Mesendoderm (in vitro differentiated cells): ENCODE results near the gene RAB6A.
A peak's percentile ranks its signal among the peaks of the same experiment; 100 is the strongest.

Source experiments
- DNase-seq: peaks from one replicate; pipeline ENCODE4 v3.0.0; 2013
- H2AK5ac ChIP-seq: 2 replicates; pipeline ENCODE4 v1.6.1; 2013; ENCODE audit warnings: low read length, inconsistent platforms
- H2BK120ac ChIP-seq: 2 replicates; pipeline ENCODE4 v1.6.1; 2013; ENCODE audit warnings: low read depth, mild to moderate bottlenecking, low read length, moderate library complexity, mixed read lengths
- H2BK15ac ChIP-seq: replicated peaks from 2 replicates; pipeline ENCODE4 v1.6.1; 2013; ENCODE audit warnings: low read depth, mild to moderate bottlenecking, moderate library complexity
- H2BK5ac ChIP-seq: 2 replicates; pipeline ENCODE4 v1.6.1; 2013; ENCODE audit warnings: low read length, inconsistent platforms
- H3K18ac ChIP-seq: 2 replicates; pipeline ENCODE4 v1.6.1; 2013; ENCODE audit warnings: mild to moderate bottlenecking, low read length, mixed read lengths
- H3K23ac ChIP-seq: one replicate; pipeline ENCODE4 v1.6.1; 2013; ENCODE audit warnings: low read length
- H3K27ac ChIP-seq: 2 replicates; pipeline ENCODE4 v1.5.1; 2013; ENCODE audit warnings: low read depth, mild to moderate bottlenecking, inconsistent platforms, low read length, moderate library complexity
- H3K27me3 ChIP-seq: 2 replicates; pipeline ENCODE4 v1.6.1; 2013; ENCODE audit warnings: low read length, control low read depth, mild to moderate bottlenecking, inconsistent platforms; ENCODE audit not compliant: insufficient read depth, poor library complexity
- H3K36me3 ChIP-seq: 2 replicates; pipeline ENCODE4 v1.6.1; 2013; ENCODE audit warnings: low read length, inconsistent platforms; ENCODE audit not compliant: control insufficient read depth, insufficient read depth
- H3K4ac ChIP-seq: one replicate; pipeline ENCODE4 v1.6.1; 2013; ENCODE audit warnings: low read depth, mild to moderate bottlenecking, low read length, moderate library complexity
- H3K4me1 ChIP-seq: 2 replicates; pipeline ENCODE4 v1.6.1; 2013; ENCODE audit warnings: low read depth, low read length, inconsistent platforms; ENCODE audit not compliant: control insufficient read depth
- H3K4me2 ChIP-seq: 2 replicates; pipeline ENCODE4 v1.6.1; 2013; ENCODE audit warnings: low read length
- H3K4me3 ChIP-seq: 2 replicates; pipeline ENCODE4 v1.5.1; 2013; ENCODE audit warnings: mild to moderate bottlenecking, low read length
- H3K56ac ChIP-seq: one replicate; pipeline ENCODE4 v1.6.1; 2013; ENCODE audit warnings: low read length
- H3K79me1 ChIP-seq: 2 replicates; pipeline ENCODE4 v1.6.1; 2013; ENCODE audit warnings: low read length, inconsistent platforms
- H3K79me2 ChIP-seq: 2 replicates; pipeline ENCODE4 v1.6.1; 2013; ENCODE audit warnings: mild to moderate bottlenecking, low read length; ENCODE audit not compliant: control insufficient read depth, insufficient read depth
- H3K9ac ChIP-seq: 2 replicates; pipeline ENCODE4 v1.6.1; 2013; ENCODE audit warnings: low read length, inconsistent platforms
- H4K5ac ChIP-seq: one replicate; pipeline ENCODE4 v1.6.1; 2013; ENCODE audit warnings: low read length
- H4K8ac ChIP-seq: one replicate; pipeline ENCODE4 v1.6.1; 2013; ENCODE audit warnings: low read depth, mild to moderate bottlenecking, control low read depth, low read length, moderate library complexity
- WGBS: extraction: QIAGEN DNeasy Blood & Tissue Kit; methylation state at CpG from one replicate; pipeline ENCODE4 v1.1.7; 2013; ENCODE audit warnings: low lambda C conversion rate, missing lambda C conversion rate; ENCODE audit not compliant: insufficient coverage; ENCODE audit errors: extremely low coverage; 5-methylcytosine and 5-hydroxymethylcytosine counted together

RAB6A gene

GRCh38 chr11:73633999-73634398 lies 126.9 kb downstream of the RAB6A start:
- H3K4me1 ChIP-seq = peaks cover 4% of the 10 kb centered on the region
- H3K18ac ChIP-seq = no peak overlapping the region
- no peak overlapping the region for H3K4ac ChIP-seq
- no peak overlapping the region for H3K4me3 ChIP-seq
- no peak overlapping the region for H3K23ac ChIP-seq
- H3K56ac ChIP-seq = no peak overlapping the region
- H2BK15ac ChIP-seq = no peak overlapping the region
- no peak overlapping the region for H3K4me2 ChIP-seq
- H4K5ac ChIP-seq = no peak overlapping the region
- no peak overlapping the region for H2AK5ac ChIP-seq
- no peak overlapping the region for H3K9ac ChIP-seq
- no peak overlapping the region for H4K8ac ChIP-seq
- no peak overlapping the region for H2BK5ac ChIP-seq
- no peak overlapping the region for H2BK120ac ChIP-seq
- no peak overlapping the region for H3K27ac ChIP-seq
- no peaks in the 10 kb centered on the region for H3K79me2 ChIP-seq
- H3K27me3 ChIP-seq = peaks cover 1% of the 10 kb centered on the region
- H3K79me1 ChIP-seq = no peaks in the 10 kb centered on the region
- H3K36me3 ChIP-seq = no peaks in the 10 kb centered on the region
- no CpG with 5 or more reads among the region's 2 CpGs for WGBS
- DNase-seq = no peak

GRCh38 chr11:73632996-73633395 lies 127.9 kb downstream of the RAB6A start:
- Histone ChIP-seq H3K4me2 (no peak overlapping the region), H2BK120ac (no peak overlapping the region), H4K5ac (no peak overlapping the region), H3K79me2 (no peaks in the 10 kb centered on the region), H4K8ac (no peak overlapping the region), H2AK5ac (peak overlapping the region; percentile 11), H3K4ac (peak overlapping the region; percentile 17), H3K23ac (no peak overlapping the region), H3K79me1 (no peaks in the 10 kb centered on the region), H3K18ac (no peak overlapping the region), H3K4me3 (no peak overlapping the region), H3K36me3 (no peaks in the 10 kb centered on the region), H3K27ac (no peak overlapping the region), H3K56ac (peak overlapping the region; percentile 22), H2BK5ac (no peak overlapping the region), H3K4me1 (peaks cover 4% of the 10 kb centered on the region), H2BK15ac (no peak overlapping the region), H3K27me3 (peaks cover 1% of the 10 kb centered on the region), H3K9ac (no peak overlapping the region)
- peak; percentile 51 for DNase-seq
- no CpG with 5 or more reads among the region's 4 CpGs for WGBS

GRCh38 chr11:73629907-73630306 lies 131.0 kb downstream of the RAB6A start:
- no peak overlapping the region for H2BK120ac ChIP-seq
- H3K27ac ChIP-seq = no peak overlapping the region
- no peak overlapping the region for H3K23ac ChIP-seq
- no peak overlapping the region for H3K9ac ChIP-seq
- no peak overlapping the region for H3K18ac ChIP-seq
- H3K4me2 ChIP-seq = no peak overlapping the region
- no peak overlapping the region for H4K8ac ChIP-seq
- H2AK5ac ChIP-seq = no peak overlapping the region
- no peaks in the 10 kb centered on the region for H3K79me1 ChIP-seq
- H2BK15ac ChIP-seq = no peak overlapping the region
- no peaks in the 10 kb centered on the region for H3K36me3 ChIP-seq
- no peak overlapping the region for H3K56ac ChIP-seq
- no peak overlapping the region for H2BK5ac ChIP-seq
- no peak overlapping the region for H3K4me3 ChIP-seq
- no peak for DNase-seq
- WGBS = no CpG with 5 or more reads among the region's 7 CpGs
- H3K27me3 ChIP-seq = no peaks in the 10 kb centered on the region
- H4K5ac ChIP-seq = no peak overlapping the region
- H3K79me2 ChIP-seq = no peaks in the 10 kb centered on the region
- peaks cover 4% of the 10 kb centered on the region for H3K4me1 ChIP-seq
- no peak overlapping the region for H3K4ac ChIP-seq

- Histone ChIP-seq H3K79me1 (no peaks in the 10 kb centered on the region), H3K27ac (no peak overlapping the region), H3K4me2 (no peak overlapping the region), H3K18ac (no peak overlapping the region), H3K4me1 (no peaks in the 10 kb centered on the region), H2BK15ac (no peak overlapping the region), H2BK5ac (no peak overlapping the region), H3K36me3 (no peaks in the 10 kb centered on the region), H3K9ac (no peak overlapping the region), H2AK5ac (no peak overlapping the region), H3K56ac (peak overlapping the region; percentile 15), H3K4ac (no peak overlapping the region), H3K4me3 (no peak overlapping the region), H3K27me3 (no peaks in the 10 kb centered on the region), H3K79me2 (no peaks in the 10 kb centered on the region), H3K23ac (no peak overlapping the region), H2BK120ac (no peak overlapping the region), H4K5ac (no peak overlapping the region), H4K8ac (no peak overlapping the region)
- WGBS = no CpG with 5 or more reads among the region's 19 CpGs
- peak; percentile 74 for DNase-seq
Observed at GRCh38 chr11:73625696-73626318, 135.1 kb downstream of the RAB6A start.
